ENCODE results near the gene BRK1.
"Not testable (repeated sequence)": the region's sequence is repeated elsewhere in the genome, so short reads cannot be mapped to it uniquely, and the experiment has no call there.

The BRK1 gene

GRCh38 chr3:10115326-10116137, at the start of gene BRK1:
BRK1 (plus strand) TSS chr3:10115675; CDS start chr3:10115702, 27 bp downstream.
- peak; percentile 72 to 87 for DNase-seq (ENCODE audit: low read depth in 2 of 2, low spot score in 1 of 2)

- DNase-seq (ENCODE audit: low read depth in 2 of 2, low spot score in 1 of 2) = not testable (repeated sequence)
Measured at GRCh38 chr3:10070077-10070476, 45.4 kb upstream of the BRK1 start.

- DNase-seq (ENCODE audit: low read depth in 2 of 2, low spot score in 1 of 2) = no peak
Measured at GRCh38 chr3:10074666-10075065, 40.8 kb upstream of the BRK1 start.

- no peak for DNase-seq (ENCODE audit: low read depth in 2 of 2, low spot score in 1 of 2)
Measured at GRCh38 chr3:10081871-10082270, 33.6 kb upstream of the BRK1 start.

- DNase-seq (ENCODE audit: low read depth in 2 of 2, low spot score in 1 of 2) = no peak
Measured at GRCh38 chr3:10085738-10086137, 29.7 kb upstream of the BRK1 start.

- no peak for DNase-seq (ENCODE audit: low read depth in 2 of 2, low spot score in 1 of 2)
Measured at GRCh38 chr3:10088256-10088655, 27.2 kb upstream of the BRK1 start.

GRCh38 chr3:10090179-10090578, 25.3 kb upstream of the BRK1 start:
- no peak for DNase-seq (ENCODE audit: low read depth in 2 of 2, low spot score in 1 of 2)

- not testable (repeated sequence) for DNase-seq (ENCODE audit: low read depth in 2 of 2, low spot score in 1 of 2)
Measured at GRCh38 chr3:10090774-10091173, 24.7 kb upstream of the BRK1 start.

- not testable (repeated sequence) for DNase-seq (ENCODE audit: low read depth in 2 of 2, low spot score in 1 of 2)
Measured at GRCh38 chr3:10091387-10091786, 24.1 kb upstream of the BRK1 start.

- DNase-seq (ENCODE audit: low read depth in 2 of 2, low spot score in 1 of 2) = no peak
Measured at GRCh38 chr3:10093678-10094077, 21.8 kb upstream of the BRK1 start.

- no peak for DNase-seq (ENCODE audit: low read depth in 2 of 2, low spot score in 1 of 2)
Measured at GRCh38 chr3:10099041-10099440, 16.4 kb upstream of the BRK1 start.

- no peak for DNase-seq (ENCODE audit: low read depth in 2 of 2, low spot score in 1 of 2)
Measured at GRCh38 chr3:10106919-10107318, 8.6 kb upstream of the BRK1 start.

- no peak for DNase-seq (ENCODE audit: low read depth in 2 of 2, low spot score in 1 of 2)
Measured at GRCh38 chr3:10108091-10108490, 7.4 kb upstream of the BRK1 start, which contains the start of gene FANCD2OS. FANCD2OS (minus strand) TSS chr3:10108255; CDS start chr3:10104774, 3,481 bp downstream.

- DNase-seq (ENCODE audit: low read depth in 2 of 2, low spot score in 1 of 2) = no peak
Measured at GRCh38 chr3:10116138-10116460, 624 bp downstream of the BRK1 start.

- no peak for DNase-seq (ENCODE audit: low read depth in 2 of 2, low spot score in 1 of 2)
Measured at GRCh38 chr3:10116928-10117327, 1.5 kb downstream of the BRK1 start.

GRCh38 chr3:10119376-10119775, 3.9 kb downstream of the BRK1 start:
- DNase-seq (ENCODE audit: low read depth in 2 of 2, low spot score in 1 of 2) = no peak

- no peak for DNase-seq (ENCODE audit: low read depth in 2 of 2, low spot score in 1 of 2)
Measured at GRCh38 chr3:10121064-10121463, 5.6 kb downstream of the BRK1 start.

GRCh38 chr3:10122724-10123123, 7.2 kb downstream of the BRK1 start:
- no peak for DNase-seq (ENCODE audit: low read depth in 2 of 2, low spot score in 1 of 2)

GRCh38 chr3:10135872-10136271, 20.4 kb downstream of the BRK1 start:
- DNase-seq (ENCODE audit: low read depth in 2 of 2, low spot score in 1 of 2) = not testable (repeated sequence)

- DNase-seq (ENCODE audit: low read depth in 2 of 2, low spot score in 1 of 2) = no peak
Measured at GRCh38 chr3:10136426-10137005, 21.0 kb downstream of the BRK1 start.

GRCh38 chr3:10137178-10137577, 21.7 kb downstream of the BRK1 start:
- no peak for DNase-seq (ENCODE audit: low read depth in 2 of 2, low spot score in 1 of 2)

GRCh38 chr3:10140996-10141546, 25.6 kb downstream of the BRK1 start:
- DNase-seq (ENCODE audit: low read depth in 2 of 2, low spot score in 1 of 2) = no peak
